ENCODE results near the gene MPPE1.

Gene MPPE1

GRCh38 chr18:11866764-11867163, 41.4 kb downstream of the MPPE1 start:
- TF ChIP-seq, protein P1, sequence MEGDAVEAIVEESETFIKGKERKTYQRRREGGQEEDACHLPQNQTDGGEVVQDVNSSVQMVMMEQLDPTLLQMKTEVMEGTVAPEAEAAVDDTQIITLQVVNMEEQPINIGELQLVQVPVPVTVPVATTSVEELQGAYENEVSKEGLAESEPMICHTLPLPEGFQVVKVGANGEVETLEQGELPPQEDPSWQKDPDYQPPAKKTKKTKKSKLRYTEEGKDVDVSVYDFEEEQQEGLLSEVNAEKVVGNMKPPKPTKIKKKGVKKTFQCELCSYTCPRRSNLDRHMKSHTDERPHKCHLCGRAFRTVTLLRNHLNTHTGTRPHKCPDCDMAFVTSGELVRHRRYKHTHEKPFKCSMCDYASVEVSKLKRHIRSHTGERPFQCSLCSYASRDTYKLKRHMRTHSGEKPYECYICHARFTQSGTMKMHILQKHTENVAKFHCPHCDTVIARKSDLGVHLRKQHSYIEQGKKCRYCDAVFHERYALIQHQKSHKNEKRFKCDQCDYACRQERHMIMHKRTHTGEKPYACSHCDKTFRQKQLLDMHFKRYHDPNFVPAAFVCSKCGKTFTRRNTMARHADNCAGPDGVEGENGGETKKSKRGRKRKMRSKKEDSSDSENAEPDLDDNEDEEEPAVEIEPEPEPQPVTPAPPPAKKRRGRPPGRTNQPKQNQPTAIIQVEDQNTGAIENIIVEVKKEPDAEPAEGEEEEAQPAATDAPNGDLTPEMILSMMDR (IDR thresholded peaks at IDR 0.05; ENCODE audit: low read length): no peak
- TF ChIP-seq EZH2 (optimal IDR thresholded peaks at IDR 0.05; ENCODE audit: low read depth, low read length): no peak
- no peak for TF ChIP-seq EZH2phosphoT487 (IDR thresholded peaks at IDR 0.05; ENCODE audit: low read length)
- H3K79me2 ChIP-seq (ENCODE audit: low read length): no peaks in the 10 kb centered on the region

DNA sequence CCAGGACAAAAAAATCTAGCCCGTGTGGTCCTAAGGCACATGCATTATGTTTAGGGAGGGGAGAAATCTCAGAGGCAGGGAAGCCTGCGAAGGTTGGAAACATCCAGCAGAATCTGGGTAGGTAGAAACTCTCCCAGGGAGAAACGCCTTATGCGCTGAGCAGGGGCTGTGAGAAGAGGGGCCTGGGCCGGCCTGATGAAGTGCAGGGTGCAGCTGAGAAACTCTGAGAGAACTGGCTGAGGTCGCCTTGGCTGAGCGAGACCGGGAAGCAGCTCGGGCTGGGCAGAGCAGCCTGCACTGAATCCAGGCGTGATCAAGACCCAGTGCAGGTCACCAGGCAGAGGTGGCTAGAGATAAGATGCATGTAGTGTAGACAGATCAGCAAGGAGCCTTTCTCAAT, 41.8 kb downstream of the MPPE1 start:
- no peak overlapping the region for H3K4me3 ChIP-seq (ENCODE audit: low read length)
- H3K4me1 ChIP-seq (ENCODE audit: low read length): no peaks in the 10 kb centered on the region
- no peaks in the 10 kb centered on the region for H3F3A ChIP-seq (ENCODE audit: insufficient read depth, low read length)
- no peaks in the 10 kb centered on the region for H3K79me2 ChIP-seq (ENCODE audit: low read length)
- H3K9ac ChIP-seq (ENCODE audit: low read length): no peak overlapping the region
- TF ChIP-seq, protein P1 (IDR thresholded peaks at IDR 0.05; ENCODE audit: low read length): no peak
- TF ChIP-seq EZH2 (optimal IDR thresholded peaks at IDR 0.05; ENCODE audit: low read depth, low read length) (no peak), EZH2phosphoT487 (IDR thresholded peaks at IDR 0.05; ENCODE audit: low read length) (no peak)
- H3K27ac ChIP-seq (ENCODE audit: low read length): no peak overlapping the region
- no peaks in the 10 kb centered on the region for H3K36me3 ChIP-seq (replicated peaks; ENCODE audit: insufficient read depth, low read length)
- no peak for DNase-seq
- H3K27me3 ChIP-seq (replicated peaks; ENCODE audit: insufficient read depth, low read length): no peaks in the 10 kb centered on the region
- no peak overlapping the region for H3K4me2 ChIP-seq (ENCODE audit: low read depth, low read length)
- H3K9me2 ChIP-seq (replicated peaks; ENCODE audit: insufficient read depth, low read length): no peaks in the 10 kb centered on the region
- no peaks in the 10 kb centered on the region for H4K20me1 ChIP-seq (ENCODE audit: insufficient read depth, low read length)
- H2AFZ ChIP-seq (ENCODE audit: low read length): no peak overlapping the region
- no peaks in the 10 kb centered on the region for H3K9me3 ChIP-seq (replicated peaks; ENCODE audit: insufficient read depth, low read length)

More at GRCh38 chr18:11866764-11867163, 41.4 kb downstream of the MPPE1 start:
- no peak overlapping the region for H3K4me3 ChIP-seq (ENCODE audit: low read length)
- no peak overlapping the region for H3K9ac ChIP-seq (ENCODE audit: low read length)
- no peak overlapping the region for H2AFZ ChIP-seq (ENCODE audit: low read length)
- no peak overlapping the region for H3K4me2 ChIP-seq (ENCODE audit: low read depth, low read length)
- H3K27me3 ChIP-seq (replicated peaks; ENCODE audit: insufficient read depth, low read length): no peaks in the 10 kb centered on the region
- no peaks in the 10 kb centered on the region for H3K36me3 ChIP-seq (replicated peaks; ENCODE audit: insufficient read depth, low read length)
- no peak for DNase-seq
- no peaks in the 10 kb centered on the region for H4K20me1 ChIP-seq (ENCODE audit: insufficient read depth, low read length)
- no peaks in the 10 kb centered on the region for H3K9me2 ChIP-seq (replicated peaks; ENCODE audit: insufficient read depth, low read length)
- no peak overlapping the region for H3K27ac ChIP-seq (ENCODE audit: low read length)
- H3K9me3 ChIP-seq (replicated peaks; ENCODE audit: insufficient read depth, low read length): no peaks in the 10 kb centered on the region
- no peaks in the 10 kb centered on the region for H3K4me1 ChIP-seq (ENCODE audit: low read length)
- no peaks in the 10 kb centered on the region for H3F3A ChIP-seq (ENCODE audit: insufficient read depth, low read length)

DNA sequence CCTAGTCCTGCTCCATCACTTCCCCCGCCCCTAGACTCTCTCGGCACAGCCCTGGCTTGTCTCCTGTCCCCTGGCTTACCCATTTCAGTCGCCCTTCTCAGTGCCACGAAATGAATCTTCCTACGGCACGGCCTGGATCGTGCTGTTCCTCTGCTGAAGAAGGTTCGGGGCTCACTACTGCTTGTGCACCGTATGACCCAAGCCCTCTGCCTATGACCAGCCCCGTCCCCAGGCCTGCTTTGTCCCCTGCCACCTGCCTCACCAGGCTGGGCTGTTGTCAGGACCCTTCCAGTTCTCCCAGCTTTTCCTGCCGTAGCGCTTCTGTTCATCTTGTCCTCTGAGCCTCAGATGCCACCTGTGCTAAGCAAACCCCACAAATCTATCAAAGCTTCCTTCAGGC, 43.0 kb downstream of the MPPE1 start:
- no peak overlapping the region for H3K4me2 ChIP-seq (ENCODE audit: low read depth, low read length)
- no peak overlapping the region for H2AFZ ChIP-seq (ENCODE audit: low read length)
- H3K27me3 ChIP-seq (replicated peaks; ENCODE audit: insufficient read depth, low read length): no peaks in the 10 kb centered on the region
- no peak overlapping the region for H3K9ac ChIP-seq (ENCODE audit: low read length)
- H4K20me1 ChIP-seq (ENCODE audit: insufficient read depth, low read length): no peaks in the 10 kb centered on the region
- no peaks in the 10 kb centered on the region for H3K79me2 ChIP-seq (ENCODE audit: low read length)
- TF ChIP-seq, protein P1 (IDR thresholded peaks at IDR 0.05; ENCODE audit: low read length): no peak
- TF ChIP-seq EZH2phosphoT487 (IDR thresholded peaks at IDR 0.05; ENCODE audit: low read length) (no peak), EZH2 (optimal IDR thresholded peaks at IDR 0.05; ENCODE audit: low read depth, low read length) (no peak)
- H3K9me3 ChIP-seq (replicated peaks; ENCODE audit: insufficient read depth, low read length): no peaks in the 10 kb centered on the region
- no peaks in the 10 kb centered on the region for H3K9me2 ChIP-seq (replicated peaks; ENCODE audit: insufficient read depth, low read length)
- H3K27ac ChIP-seq (ENCODE audit: low read length): no peak overlapping the region
- no peaks in the 10 kb centered on the region for H3K36me3 ChIP-seq (replicated peaks; ENCODE audit: insufficient read depth, low read length)
- no peaks in the 10 kb centered on the region for H3F3A ChIP-seq (ENCODE audit: insufficient read depth, low read length)
- no peak overlapping the region for H3K4me3 ChIP-seq (ENCODE audit: low read length)
- H3K4me1 ChIP-seq (ENCODE audit: low read length): no peaks in the 10 kb centered on the region
- no peak for DNase-seq
